ENCODE measurements around the gene UGT1A1.

GRCh38 chr2:233821196-233821595 lies 61.1 kb downstream of the UGT1A1 start:
- TF ChIP-seq CTCF (IDR thresholded peaks at IDR 0.05), result no peak
- TF ChIP-seq EZH2 (IDR thresholded peaks at IDR 0.05; ENCODE audit: borderline replicate concordance, insufficient read depth, low read depth, low read length, poor library complexity, severe bottlenecking), result no peak
